Spleen (tissue), 7 donors: ENCODE results near the gene TNNT2.

ENCODE experiments used
- POLR2A ChIP-seq, 3 donors: fragments of 450-650 bp; IDR thresholded peaks; one replicate each; pipeline ENCODE4 v1.5.1; 2017; ENCODE audit warnings: antibody characterized with exemption in 3 of 3, mild to moderate bottlenecking in 1 of 3
- TF ChIP-seq, protein P1 (sequence below), 11 experiments: fragments of 200-600 bp in 7 of 11; fragments of 450-650 bp in 4 of 11; sonication (generic) in 4 of 11; IDR thresholded peaks in 8 of 11; conservative IDR thresholded peaks in 3 of 11; 1 replicate in 7 of 11; 2 replicates in 4 of 11; pipeline versions ENCODE4 v1.4.0 to v1.8.0; 2016 to 2021; ENCODE audit warnings: antibody characterized with exemption in 11 of 11, inconsistent platforms in 4 of 11, mild to moderate bottlenecking in 1 of 11
- donor health status: DM: no; HTN: no; CAD: no; lungs with moderate emphysema.
- donor health status: DM: no; HTN: no; CAD: no.
- donor health status: DM: no; HTN: no; CAD: no.

DNA sequence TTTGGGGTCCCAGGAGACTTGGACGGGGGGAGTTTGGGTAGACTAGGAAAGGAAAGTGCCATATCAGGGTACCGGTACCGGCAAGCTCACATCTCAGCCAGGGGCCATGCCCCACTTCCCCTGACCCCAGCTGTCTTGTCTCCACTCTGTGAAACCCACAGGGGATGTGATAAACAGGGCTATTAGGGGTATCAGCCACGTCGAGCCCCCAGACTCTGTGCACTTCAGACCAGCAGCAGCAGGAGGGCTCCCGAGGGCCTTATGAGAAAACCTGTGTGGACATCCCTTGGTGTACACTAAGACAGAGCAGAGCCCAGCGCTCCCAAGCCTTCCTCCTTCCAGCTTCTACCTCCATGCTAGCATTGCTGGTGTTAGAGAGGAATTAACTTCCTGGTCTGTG lies 46.3 kb downstream of the TNNT2 start:
- TF ChIP-seq, protein P1, sequence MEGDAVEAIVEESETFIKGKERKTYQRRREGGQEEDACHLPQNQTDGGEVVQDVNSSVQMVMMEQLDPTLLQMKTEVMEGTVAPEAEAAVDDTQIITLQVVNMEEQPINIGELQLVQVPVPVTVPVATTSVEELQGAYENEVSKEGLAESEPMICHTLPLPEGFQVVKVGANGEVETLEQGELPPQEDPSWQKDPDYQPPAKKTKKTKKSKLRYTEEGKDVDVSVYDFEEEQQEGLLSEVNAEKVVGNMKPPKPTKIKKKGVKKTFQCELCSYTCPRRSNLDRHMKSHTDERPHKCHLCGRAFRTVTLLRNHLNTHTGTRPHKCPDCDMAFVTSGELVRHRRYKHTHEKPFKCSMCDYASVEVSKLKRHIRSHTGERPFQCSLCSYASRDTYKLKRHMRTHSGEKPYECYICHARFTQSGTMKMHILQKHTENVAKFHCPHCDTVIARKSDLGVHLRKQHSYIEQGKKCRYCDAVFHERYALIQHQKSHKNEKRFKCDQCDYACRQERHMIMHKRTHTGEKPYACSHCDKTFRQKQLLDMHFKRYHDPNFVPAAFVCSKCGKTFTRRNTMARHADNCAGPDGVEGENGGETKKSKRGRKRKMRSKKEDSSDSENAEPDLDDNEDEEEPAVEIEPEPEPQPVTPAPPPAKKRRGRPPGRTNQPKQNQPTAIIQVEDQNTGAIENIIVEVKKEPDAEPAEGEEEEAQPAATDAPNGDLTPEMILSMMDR (IDR thresholded peaks at IDR 0.05 in 8 of 11, conservative IDR thresholded peaks at IDR 0.05 in 3 of 11), result no peak
- no peak for TF ChIP-seq POLR2A (IDR thresholded peaks at IDR 0.05)
